G401 (cell line): ENCODE data around the gene PLCB2. TPM values are rescaled to one million over a fixed set of nuclear protein-coding genes. Genes with fewer than 3 reads are reported as not detected.

ENCODE experiments used
- DNase-seq: peaks from one replicate; pipeline ENCODE4 v3.0.0-alpha.2; 2015; ENCODE audit warnings: low spot score
- in situ Hi-C: cut with HindIII; loops from 2 replicates; pipeline ENCODE4 v1.10.0; 2016; ENCODE audit warnings: low sequenced_read_pairs, mixed read lengths
- total RNA-seq: library from RNA; depleted of rRNA; stranded (reverse); fragments of >200 nt; shearing (Covaris generic); gene quantifications from 2 replicates; pipeline ENCODE4 v1.2.3, GENCODE V29; 2014

Gene PLCB2
- total RNA-seq, 1 experiment from 2014 or later, result 145 TPM

DNA sequence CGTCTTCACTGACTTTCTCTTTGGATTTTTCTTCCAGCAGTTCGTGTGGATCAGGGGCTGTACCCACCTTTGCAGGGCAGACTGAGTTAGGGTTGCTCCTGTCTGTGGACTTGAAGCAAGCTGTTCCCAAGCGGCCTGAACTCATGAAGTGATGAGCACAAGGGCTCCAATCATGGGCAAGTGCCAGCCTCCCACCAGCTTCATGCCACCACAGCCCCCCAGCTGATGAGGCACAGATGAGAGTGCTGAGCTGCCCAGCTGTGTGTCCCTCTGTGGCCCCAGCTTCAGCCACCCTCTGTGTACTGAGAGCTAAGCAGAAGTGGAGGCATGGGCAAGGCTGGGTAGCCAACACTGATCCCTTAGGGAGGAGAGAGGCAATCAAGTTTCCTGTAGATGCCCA, 3.3 kb upstream of the PLCB2 start:
- in situ Hi-C loops, result no loop called here
- no peak for DNase-seq

- DNase-seq, result no peak
- in situ Hi-C loops, result no loop called here
Observed at GRCh38 chr15:40310001-40310959, 2.5 kb upstream of the PLCB2 start.

DNA sequence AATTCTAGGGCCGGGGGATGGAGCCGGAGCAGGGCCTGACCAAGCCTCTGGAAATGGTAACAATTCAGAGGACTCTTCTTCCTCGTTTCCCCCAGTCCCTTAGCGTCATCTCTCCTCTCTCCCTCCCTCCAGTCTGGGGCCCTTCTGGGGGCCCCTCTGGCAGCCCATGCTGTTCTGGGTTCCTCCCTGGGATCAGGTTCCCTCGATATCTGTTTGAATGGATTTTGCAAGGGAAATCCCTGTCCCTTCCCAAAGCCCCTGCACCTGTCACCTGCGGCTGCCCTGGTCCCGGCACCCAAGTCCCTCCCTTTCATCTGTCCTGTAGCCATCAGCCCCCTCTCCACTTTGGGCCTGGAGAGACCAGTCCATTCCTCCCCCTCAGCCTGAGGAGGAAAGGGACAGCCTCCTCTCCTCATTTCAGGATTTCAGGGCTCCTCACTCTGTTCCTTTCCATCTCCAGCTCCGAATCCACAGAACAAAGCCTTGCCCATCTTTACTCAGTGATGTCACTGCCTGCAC, 1.7 kb upstream of the PLCB2 start:
- DNase-seq, result no peak
- in situ Hi-C loops, result no loop called here

DNA sequence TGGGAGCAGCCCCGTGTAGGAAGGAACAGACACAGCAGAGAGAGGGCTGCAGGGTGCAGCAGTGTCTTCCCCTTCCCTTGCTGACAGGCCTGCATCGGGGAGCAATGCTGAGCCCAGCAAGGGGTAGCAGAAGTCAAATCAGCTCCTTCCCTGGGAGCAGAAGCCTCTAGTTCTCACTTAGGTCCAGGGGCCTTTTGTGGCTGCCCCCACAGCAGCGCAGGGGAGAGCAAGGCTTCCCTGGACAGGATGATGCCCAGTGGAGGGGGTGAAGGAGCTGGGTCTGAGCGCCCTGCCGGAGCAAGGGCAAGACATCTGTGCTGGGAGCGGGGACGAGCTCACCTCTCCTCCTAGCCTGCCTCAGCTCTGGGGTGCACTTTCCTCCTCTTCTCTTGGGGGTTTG, 827 bp downstream of the PLCB2 start:
- in situ Hi-C loops, result no loop called here
- DNase-seq, result no peak

DNA sequence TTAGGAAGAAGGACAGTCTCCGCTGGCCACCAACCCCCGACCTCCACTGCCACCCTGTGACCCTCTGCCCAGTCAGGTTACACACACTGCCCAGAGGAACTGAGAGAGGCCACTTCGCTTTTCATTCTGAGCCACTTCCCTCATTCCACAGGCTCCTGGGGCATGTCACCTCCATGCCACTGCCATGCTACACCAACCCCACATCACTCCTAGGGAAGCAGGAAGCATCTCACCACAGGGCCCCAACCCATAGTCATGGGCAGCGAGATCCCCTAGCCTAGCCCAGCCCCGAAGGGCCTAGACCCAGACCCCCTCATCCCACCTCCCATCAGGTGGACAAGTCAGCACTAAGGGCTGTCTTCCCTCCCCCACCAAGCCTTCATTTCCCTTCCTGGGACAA, 1.4 kb downstream of the PLCB2 start:
- DNase-seq, result no peak

GRCh38 chr15:40305281-40305680, 2.5 kb downstream of the PLCB2 start:
- in situ Hi-C loops, result no loop called here
- no peak for DNase-seq

More for the DNA sequence above, 1.4 kb downstream of the PLCB2 start:
- in situ Hi-C loops, result no loop called here

DNA sequence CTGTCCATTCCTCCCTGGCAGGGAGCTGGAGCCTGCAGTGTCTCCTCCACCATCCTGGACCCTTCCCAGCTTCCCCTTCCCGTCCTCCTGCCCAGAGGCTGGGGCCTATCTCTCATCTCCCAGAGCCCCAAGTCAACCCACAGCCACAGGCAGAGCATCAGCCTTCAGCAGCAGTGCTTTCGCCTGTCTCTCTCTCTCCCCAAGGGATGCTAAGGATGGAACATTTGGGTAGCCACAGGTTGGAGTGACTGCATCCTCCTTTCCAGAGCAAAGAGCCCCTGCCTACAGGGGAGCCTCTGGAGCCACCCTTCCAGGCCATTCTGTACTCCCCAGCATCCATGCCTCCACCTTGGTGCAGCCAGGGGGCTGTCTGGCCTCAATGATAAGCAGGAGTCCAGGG, 4.2 kb downstream of the PLCB2 start:
- DNase-seq, result no peak
- in situ Hi-C loops, result no loop called here

GRCh38 chr15:40302981-40303380, 4.8 kb downstream of the PLCB2 start:
- DNase-seq, result no peak
- in situ Hi-C loops, result no loop called here

- no peak for DNase-seq
- in situ Hi-C loops, result no loop called here
Observed at GRCh38 chr15:40302288-40302886, 5.3 kb downstream of the PLCB2 start.

GRCh38 chr15:40301467-40302179, 6.1 kb downstream of the PLCB2 start:
- DNase-seq, result no peak
- in situ Hi-C loops, result no loop called here

- DNase-seq, result no peak
Observed at GRCh38 chr15:40300771-40301170, 7.0 kb downstream of the PLCB2 start.

GRCh38 chr15:40300367-40300766, 7.4 kb downstream of the PLCB2 start:
- in situ Hi-C loops, result no loop called here
- no peak for DNase-seq

More at GRCh38 chr15:40300771-40301170, 7.0 kb downstream of the PLCB2 start:
- in situ Hi-C loops, result no loop called here

GRCh38 chr15:40298216-40298935, 9.4 kb downstream of the PLCB2 start:
- in situ Hi-C loops, result no loop called here

GRCh38 chr15:40297356-40297755, 10.4 kb downstream of the PLCB2 start:
- no peak for DNase-seq
- in situ Hi-C loops, result no loop called here

More at GRCh38 chr15:40298216-40298935, 9.4 kb downstream of the PLCB2 start:
- no peak for DNase-seq

DNA sequence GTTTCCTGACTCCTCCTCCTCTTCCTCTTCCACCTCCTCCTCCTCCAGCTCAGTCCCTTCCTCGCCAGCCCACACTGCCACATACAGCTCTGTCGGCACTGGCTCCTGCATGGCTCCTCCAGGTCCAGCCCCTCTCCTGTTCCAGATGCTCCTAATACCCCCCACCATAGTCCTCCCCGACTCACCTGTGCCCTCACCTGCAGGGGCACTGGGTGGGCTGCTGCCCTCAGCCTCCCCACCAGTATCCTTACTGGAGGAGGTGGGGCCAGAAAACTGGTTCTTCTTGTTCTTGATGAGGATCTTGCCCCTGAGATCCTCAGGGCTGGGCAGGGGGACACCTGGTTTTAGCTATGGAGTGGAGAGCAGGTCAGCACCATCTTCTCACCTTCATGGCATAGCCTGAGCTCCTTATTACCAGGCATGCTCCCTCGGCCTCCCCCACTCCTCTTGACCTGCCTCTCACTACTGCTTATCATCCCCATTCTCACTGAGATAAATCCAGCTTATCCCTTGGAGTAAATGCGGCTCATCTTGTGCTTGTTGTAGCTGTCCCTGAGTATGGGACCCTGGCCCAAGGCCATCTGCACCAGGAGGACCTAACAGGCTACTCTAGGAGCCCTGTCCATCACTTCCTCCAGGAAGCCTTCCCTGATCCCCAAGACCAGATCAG, 11.0 kb downstream of the PLCB2 start:
- in situ Hi-C loops, result no loop called here
- no peak for DNase-seq

DNA sequence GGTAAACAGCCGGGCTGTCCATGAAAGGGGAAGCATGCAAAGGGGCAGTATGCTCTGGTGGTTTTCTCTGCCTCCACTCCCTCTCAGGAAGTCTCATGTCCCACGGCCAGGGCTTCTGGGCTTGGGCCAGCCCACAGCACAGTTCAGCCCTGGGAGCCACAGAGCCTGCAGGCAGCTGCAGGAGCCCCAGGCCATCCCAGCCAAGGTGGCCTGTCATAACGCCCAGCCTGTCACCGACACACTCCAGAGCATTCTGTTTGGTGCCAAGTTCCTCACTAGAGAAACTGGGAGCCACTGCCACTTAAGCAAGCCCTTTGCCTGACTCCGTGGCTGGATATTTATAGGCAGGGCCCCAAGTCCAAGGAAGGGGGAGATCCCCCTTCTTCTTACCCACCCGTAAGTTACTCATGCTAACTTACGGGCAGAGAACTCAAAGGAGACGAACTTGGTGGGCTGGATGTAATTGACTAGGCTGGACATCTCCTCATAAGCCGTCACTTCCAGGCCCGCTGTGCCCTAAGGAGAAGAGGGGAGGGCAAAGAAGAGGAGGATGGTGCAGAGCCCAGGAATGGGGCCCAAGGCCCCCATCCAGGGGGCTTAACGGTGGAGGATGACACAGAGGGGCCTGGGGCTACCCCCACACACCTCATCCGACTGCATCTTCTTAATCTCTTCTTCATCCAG, 11.7 kb downstream of the PLCB2 start:
- no peak for DNase-seq
- in situ Hi-C loops, result no loop called here

- no peak for DNase-seq
- in situ Hi-C loops, result no loop called here
Observed at GRCh38 chr15:40295297-40295696, 12.4 kb downstream of the PLCB2 start.
